ENCODE results near the gene CEBPA.

The CEBPA gene

GRCh38 chr19:33284756-33285155 is 17.6 kb downstream of the CEBPA start:
- H3K9me3 ChIP-seq (ENCODE audit: insufficient read depth, low read length) = peaks cover 15% of the 10 kb centered on the region; the same call in 1 of the 2 replicates
- no peak for TF ChIP-seq YY1 (IDR thresholded peaks at IDR 0.05; ENCODE audit: insufficient read depth, insufficient read length)
- TF ChIP-seq ZNF274 (IDR thresholded peaks at IDR 0.05; ENCODE audit: low read depth, low read length) = no peak
- TF ChIP-seq SUZ12 (IDR thresholded peaks at IDR 0.05; ENCODE audit: extremely low read depth, insufficient read depth, insufficient read length) = no peak
- peaks cover 14% of the 10 kb centered on the region for H3K4me1 ChIP-seq (ENCODE audit: insufficient read depth, insufficient read length)
- H3K27me3 ChIP-seq (ENCODE audit: insufficient read depth, insufficient read length) = no peaks in the 10 kb centered on the region
- H3K4me3 ChIP-seq (ENCODE audit: insufficient read length, low read depth) = no peak overlapping the region
- H3K9ac ChIP-seq (ENCODE audit: insufficient read length, low read depth) = no peak overlapping the region
- no peak for DNase-seq (ENCODE audit: low read depth, low spot score)
- no peaks in the 10 kb centered on the region for H3K36me3 ChIP-seq (ENCODE audit: insufficient read depth, insufficient read length, low read length)

- no peaks in the 10 kb centered on the region for H3K27me3 ChIP-seq (ENCODE audit: insufficient read depth, insufficient read length)
Observed at GRCh38 chr19:33284146-33284643, 18.1 kb downstream of the CEBPA start.

GRCh38 chr19:33283589-33283988 is 18.7 kb downstream of the CEBPA start:
- peaks cover 14% of the 10 kb centered on the region for H3K4me1 ChIP-seq (ENCODE audit: insufficient read depth, insufficient read length)
- peaks cover 7% of the 10 kb centered on the region; the same call in 1 of the 2 replicates for H3K9me3 ChIP-seq (ENCODE audit: insufficient read depth, low read length)
- no peaks in the 10 kb centered on the region for H3K36me3 ChIP-seq (ENCODE audit: insufficient read depth, insufficient read length, low read length)
- no peak for TF ChIP-seq ZNF274 (IDR thresholded peaks at IDR 0.05; ENCODE audit: low read depth, low read length)
- no peak for TF ChIP-seq YY1 (IDR thresholded peaks at IDR 0.05; ENCODE audit: insufficient read depth, insufficient read length)
- no peak for TF ChIP-seq SUZ12 (IDR thresholded peaks at IDR 0.05; ENCODE audit: extremely low read depth, insufficient read depth, insufficient read length)
- H3K4me3 ChIP-seq (ENCODE audit: insufficient read length, low read depth) = no peak overlapping the region
- no peak for DNase-seq (ENCODE audit: low read depth, low spot score)
- H3K27me3 ChIP-seq (ENCODE audit: insufficient read depth, insufficient read length) = no peaks in the 10 kb centered on the region
- H3K9ac ChIP-seq (ENCODE audit: insufficient read length, low read depth) = no peak overlapping the region

More at GRCh38 chr19:33284146-33284643, 18.1 kb downstream of the CEBPA start:
- Histone ChIP-seq H3K4me1 (ENCODE audit: insufficient read depth, insufficient read length) (peaks cover 14% of the 10 kb centered on the region), H3K9ac (ENCODE audit: insufficient read length, low read depth) (no peak overlapping the region), H3K9me3 (ENCODE audit: insufficient read depth, low read length) (peaks cover 11% of the 10 kb centered on the region; the same call in 1 of the 2 replicates), H3K36me3 (ENCODE audit: insufficient read depth, insufficient read length, low read length) (no peaks in the 10 kb centered on the region), H3K4me3 (ENCODE audit: insufficient read length, low read depth) (no peak overlapping the region)
- TF ChIP-seq ZNF274 (IDR thresholded peaks at IDR 0.05; ENCODE audit: low read depth, low read length) = no peak
- TF ChIP-seq SUZ12 (IDR thresholded peaks at IDR 0.05; ENCODE audit: extremely low read depth, insufficient read depth, insufficient read length) = no peak
- no peak for TF ChIP-seq YY1 (IDR thresholded peaks at IDR 0.05; ENCODE audit: insufficient read depth, insufficient read length)
- DNase-seq (ENCODE audit: low read depth, low spot score) = no peak

GRCh38 chr19:33282036-33282671 is 20.2 kb downstream of the CEBPA start:
- H3K36me3 ChIP-seq (ENCODE audit: insufficient read depth, insufficient read length, low read length) = no peaks in the 10 kb centered on the region
- H3K9me3 ChIP-seq (ENCODE audit: insufficient read depth, low read length) = no peaks in the 10 kb centered on the region
- DNase-seq (ENCODE audit: low read depth, low spot score) = no peak
- H3K9ac ChIP-seq (ENCODE audit: insufficient read length, low read depth) = no peak overlapping the region
- H3K4me1 ChIP-seq (ENCODE audit: insufficient read depth, insufficient read length) = peaks cover 18% of the 10 kb centered on the region
- TF ChIP-seq ZNF274 (IDR thresholded peaks at IDR 0.05; ENCODE audit: low read depth, low read length) (no peak), YY1 (IDR thresholded peaks at IDR 0.05; ENCODE audit: insufficient read depth, insufficient read length) (no peak), SUZ12 (IDR thresholded peaks at IDR 0.05; ENCODE audit: extremely low read depth, insufficient read depth, insufficient read length) (no peak)
- H3K4me3 ChIP-seq (ENCODE audit: insufficient read length, low read depth) = no peak overlapping the region
- H3K27me3 ChIP-seq (ENCODE audit: insufficient read depth, insufficient read length) = no peaks in the 10 kb centered on the region

GRCh38 chr19:33281296-33281926 is 20.9 kb downstream of the CEBPA start:
- Histone ChIP-seq H3K36me3 (ENCODE audit: insufficient read depth, insufficient read length, low read length) (no peaks in the 10 kb centered on the region), H3K4me3 (ENCODE audit: insufficient read length, low read depth) (no peak overlapping the region), H3K4me1 (ENCODE audit: insufficient read depth, insufficient read length) (peaks cover 14% of the 10 kb centered on the region), H3K9ac (ENCODE audit: insufficient read length, low read depth) (no peak overlapping the region), H3K9me3 (ENCODE audit: insufficient read depth, low read length) (no peaks in the 10 kb centered on the region), H3K27me3 (ENCODE audit: insufficient read depth, insufficient read length) (no peaks in the 10 kb centered on the region)
- TF ChIP-seq YY1 (IDR thresholded peaks at IDR 0.05; ENCODE audit: insufficient read depth, insufficient read length) = no peak
- no peak for TF ChIP-seq SUZ12 (IDR thresholded peaks at IDR 0.05; ENCODE audit: extremely low read depth, insufficient read depth, insufficient read length)
- TF ChIP-seq ZNF274 (IDR thresholded peaks at IDR 0.05; ENCODE audit: low read depth, low read length) = no peak
- no peak for DNase-seq (ENCODE audit: low read depth, low spot score)

- Histone ChIP-seq H3K36me3 (ENCODE audit: insufficient read depth, insufficient read length, low read length) (no peaks in the 10 kb centered on the region), H3K4me3 (ENCODE audit: insufficient read length, low read depth) (no peak overlapping the region), H3K9ac (ENCODE audit: insufficient read length, low read depth) (no peak overlapping the region), H3K4me1 (ENCODE audit: insufficient read depth, insufficient read length) (peaks cover 14% of the 10 kb centered on the region), H3K9me3 (ENCODE audit: insufficient read depth, low read length) (no peaks in the 10 kb centered on the region), H3K27me3 (ENCODE audit: insufficient read depth, insufficient read length) (no peaks in the 10 kb centered on the region)
- DNase-seq (ENCODE audit: low read depth, low spot score) = no peak
- TF ChIP-seq ZNF274 (IDR thresholded peaks at IDR 0.05; ENCODE audit: low read depth, low read length) = no peak
- TF ChIP-seq SUZ12 (IDR thresholded peaks at IDR 0.05; ENCODE audit: extremely low read depth, insufficient read depth, insufficient read length) = no peak
- no peak for TF ChIP-seq YY1 (IDR thresholded peaks at IDR 0.05; ENCODE audit: insufficient read depth, insufficient read length)
Observed at GRCh38 chr19:33280351-33280921, 21.9 kb downstream of the CEBPA start.

All from NT2/D1 (cell line).